Right lobe of liver (tissue), 6 donors: ENCODE measurements around the gene NPR3. TPM values are rescaled to one million over a fixed set of nuclear protein-coding genes. Genes with fewer than 3 reads are reported as not detected.

Experiments used
- ATAC-seq, 4 donors: fragments of 200-7000 bp; cut with Tn5 transposase; one replicate each; pipeline ENCODE4 v1.9.1; 2020; ENCODE audit warnings: mild to moderate bottlenecking in 4 of 4, moderate library complexity in 4 of 4
- DNase-seq, 3 donors: peaks; one replicate each; pipeline ENCODE4 v3.0.0-alpha.2; 2020
- H3K27ac ChIP-seq, 3 donors: fragments of 200-600 bp; one replicate each; pipeline ENCODE4 v1.8.0; 2022
- H3K27me3 ChIP-seq, 2 donors: fragments of 200-600 bp; one replicate each; pipeline ENCODE4 v1.8.0; 2022
- H3K36me3 ChIP-seq, 4 donors: fragments of 200-600 bp; sonication (generic) in 1 of 4; one replicate each; pipeline versions ENCODE4 v1.5.1 to v1.8.0; 2017 to 2022; ENCODE audit warnings: control low read depth in 1 of 4
- H3K4me1 ChIP-seq, 4 donors: fragments of 200-600 bp; sonication (generic) in 1 of 4; one replicate each; pipeline versions ENCODE4 v1.5.1 to v1.8.0; 2017 to 2022; ENCODE audit warnings: control low read depth in 1 of 4
- H3K4me3 ChIP-seq, 3 donors: fragments of 200-600 bp; one replicate each; pipeline ENCODE4 v1.8.0; 2022
- H3K9me3 ChIP-seq, 4 donors: fragments of 200-600 bp; sonication (generic) in 1 of 4; one replicate each; pipeline versions ENCODE4 v1.5.1 to v1.8.0; 2017 to 2022; ENCODE audit warnings: control low read depth in 1 of 4
- CTCF ChIP-seq, 4 donors: fragments of 200-600 bp in 3 of 4; fragments of 450-650 bp in 1 of 4; IDR thresholded peaks; one replicate each; pipeline versions ENCODE4 v1.5.1 to v1.8.0; 2016 to 2022; ENCODE audit warnings: antibody characterized with exemption in 4 of 4, mild to moderate bottlenecking in 2 of 4
- POLR2A ChIP-seq: fragments of 450-650 bp; IDR thresholded peaks from one replicate; pipeline ENCODE4 v1.6.1; 2017; ENCODE audit warnings: antibody characterized with exemption, mild to moderate bottlenecking
- WGBS: methylation state at CpG from one replicate; pipeline ENCODE4 v1.1.6; 2018; ENCODE audit warnings: low coverage, low lambda C conversion rate; ENCODE audit not compliant: insufficient coverage; ENCODE audit errors: missing lambda C conversion rate; 5-methylcytosine and 5-hydroxymethylcytosine counted together
- intact Hi-C, 2 donors: fragments of 100-400 bp; cut with DNase I; formaldehyde crosslinking; loops; one replicate each; pipeline versions ENCODE4 v1.11.2 to v1.14.1; 2022
- total RNA-seq, 6 experiments: library from RNA; depleted of rRNA in 2 of 6; stranded (reverse); fragments of >200 nt in 2 of 6; fragmentation: NEBNext Ultra II Directional in 3 of 6; extraction: Animal tissue kit (Norgen Biotek cat#: 25700) in 3 of 6; gene quantifications; one replicate each; pipeline versions ENCODE4 v1.1.0 to v1.2.4, GENCODE V29; 2016 to 2023
- donor health status: DM: no; HTN: yes; CAD: no.
- donor health status: DM: no; HTN: no; CAD: no.
- donor health status: DM: no; HTN: no; CAD: no.
- donor health status: DM: no; HTN: yes; CAD: no.
- donor health status: DM: no; HTN: yes; CAD: no.

Gene NPR3
- total RNA-seq, 6 experiments from 2014 or later, result 0.98 to 3.2 (median 2.4) TPM

- H3K27ac ChIP-seq, result no peak overlapping the region
- intact Hi-C loops, result no loop called here
- peaks cover 0 to 6% (median 0%) of the 10 kb centered on the region in 4 donors for H3K4me1 ChIP-seq
- no peak for DNase-seq
- H3K4me3 ChIP-seq, result no peak overlapping the region
- H3K27me3 ChIP-seq, result no peaks in the 10 kb centered on the region
- WGBS, result 63% methylated on average over 2 of the region's 2 CpGs
- no peaks in the 10 kb centered on the region for H3K36me3 ChIP-seq
- no peak for ATAC-seq
- TF ChIP-seq CTCF (IDR thresholded peaks at IDR 0.05) (no peak), POLR2A (no peak)
- H3K9me3 ChIP-seq, result no peaks in the 10 kb centered on the region
These were observed 117.4 kb downstream of the NPR3 start for GRCh38 chr5:32828492-32828891.

- ATAC-seq (peak in 1 of 4 donors; percentile 24), DNase-seq (no peak)
- Histone ChIP-seq H3K36me3 (no peaks in the 10 kb centered on the region), H3K4me1 (peaks cover 0 to 6% (median 0%) of the 10 kb centered on the region in 4 donors), H3K27ac (no peak overlapping the region), H3K27me3 (no peaks in the 10 kb centered on the region), H3K4me3 (no peak overlapping the region), H3K9me3 (no peaks in the 10 kb centered on the region)
- intact Hi-C loops, result no loop called here
- TF ChIP-seq POLR2A, result no peak
- no peak for TF ChIP-seq CTCF (IDR thresholded peaks at IDR 0.05)
- 80% methylated on average over 1 of the region's 1 CpG for WGBS
These were observed 120.5 kb downstream of the NPR3 start for GRCh38 chr5:32831624-32832023.

- ATAC-seq (no peak), DNase-seq (no peak)
- Histone ChIP-seq H3K4me1 (peaks cover 0 to 6% (median 0%) of the 10 kb centered on the region in 4 donors), H3K27me3 (no peaks in the 10 kb centered on the region), H3K9me3 (no peaks in the 10 kb centered on the region), H3K36me3 (no peaks in the 10 kb centered on the region), H3K27ac (no peak overlapping the region), H3K4me3 (no peak overlapping the region)
- intact Hi-C loops, result no loop called here
- 100% methylated on average over 1 of the region's 1 CpG for WGBS
- no peak for TF ChIP-seq CTCF (IDR thresholded peaks at IDR 0.05)
- TF ChIP-seq POLR2A, result no peak
These were observed 122.0 kb downstream of the NPR3 start for GRCh38 chr5:32833127-32833526.

GRCh38 chr5:32833663-32834062 is 122.5 kb downstream of the NPR3 start:
- peaks cover 0 to 6% (median 0%) of the 10 kb centered on the region in 4 donors for H3K4me1 ChIP-seq
- H3K36me3 ChIP-seq, result no peaks in the 10 kb centered on the region
- no peak for ATAC-seq
- no peaks in the 10 kb centered on the region for H3K27me3 ChIP-seq
- H3K9me3 ChIP-seq, result no peaks in the 10 kb centered on the region
- no peak for TF ChIP-seq POLR2A
- TF ChIP-seq CTCF (IDR thresholded peaks at IDR 0.05), result no peak
- no peak overlapping the region for H3K27ac ChIP-seq
- no peak for DNase-seq
- intact Hi-C loops, result no loop called here
- no peak overlapping the region for H3K4me3 ChIP-seq

GRCh38 chr5:32834251-32834650 is 123.1 kb downstream of the NPR3 start:
- no peak for DNase-seq
- intact Hi-C loops, result no loop called here
- no peak for TF ChIP-seq CTCF (IDR thresholded peaks at IDR 0.05)
- no peak for TF ChIP-seq POLR2A
- H3K4me3 ChIP-seq, result no peak overlapping the region
- no peak for ATAC-seq
- H3K27me3 ChIP-seq, result no peaks in the 10 kb centered on the region
- H3K9me3 ChIP-seq, result no peaks in the 10 kb centered on the region
- H3K27ac ChIP-seq, result no peak overlapping the region
- WGBS, result 61% methylated on average over 3 of the region's 3 CpGs
- peaks cover 0 to 6% (median 0%) of the 10 kb centered on the region in 4 donors for H3K4me1 ChIP-seq
- no peaks in the 10 kb centered on the region for H3K36me3 ChIP-seq
